NB4 (cell line): ENCODE results near the gene MROH8.
"Not testable (repeated sequence)": the region's sequence is repeated elsewhere in the genome, so short reads cannot be mapped to it uniquely, and the experiment has no call there.

Experiments
- DNase-seq: peaks from one replicate; pipeline ENCODE4 v3.0.0; 2010; ENCODE audit warnings: low read depth
- H3K4me3 ChIP-seq: one replicate; pipeline ENCODE4 v1.5.1; 2011; ENCODE audit warnings: mild to moderate bottlenecking, low read depth, low read length, moderate library complexity
- MYC ChIP-seq: IDR thresholded peaks from 2 replicates; pipeline ENCODE4 v1.6.1; 2011; ENCODE audit warnings: low read depth, low read length
- POLR2A ChIP-seq: IDR thresholded peaks from 2 replicates; pipeline ENCODE4 v1.6.1; 2011; ENCODE audit warnings: mild to moderate bottlenecking; ENCODE audit not compliant: insufficient read length; ENCODE audit errors: extremely low read depth
- TF ChIP-seq, protein P1 (sequence below): IDR thresholded peaks from 2 replicates; pipeline ENCODE4 v1.6.1; 2011; ENCODE audit warnings: low read depth, low read length
- TF ChIP-seq, protein P2 (sequence below): IDR thresholded peaks from one replicate; pipeline ENCODE4 v1.5.1; 2012; ENCODE audit warnings: low read depth, low read length

Gene MROH8

DNA sequence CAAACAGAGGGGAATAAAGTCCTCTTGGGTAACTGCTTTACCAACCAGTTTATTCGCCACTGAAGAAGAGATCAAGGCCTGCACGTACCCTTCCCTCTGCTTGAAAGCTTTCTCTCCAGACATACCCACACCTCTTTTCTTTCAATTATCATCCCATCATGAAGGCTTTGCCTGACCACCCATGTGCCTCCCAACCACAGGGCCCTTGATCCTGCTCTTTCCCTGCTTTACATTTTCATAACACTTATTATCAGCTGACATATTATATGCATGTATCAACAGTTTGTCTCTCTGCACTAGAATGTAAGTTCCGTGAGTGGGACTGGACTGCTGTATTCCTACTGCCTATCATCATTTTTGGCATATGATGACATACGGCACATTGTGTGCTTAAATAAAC is 21.1 kb downstream of the MROH8 start:
- TF ChIP-seq MYC (no peak), POLR2A (no peak)
- TF ChIP-seq, protein P1, sequence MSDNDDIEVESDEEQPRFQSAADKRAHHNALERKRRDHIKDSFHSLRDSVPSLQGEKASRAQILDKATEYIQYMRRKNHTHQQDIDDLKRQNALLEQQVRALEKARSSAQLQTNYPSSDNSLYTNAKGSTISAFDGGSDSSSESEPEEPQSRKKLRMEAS: no peak
- TF ChIP-seq, protein P2, sequence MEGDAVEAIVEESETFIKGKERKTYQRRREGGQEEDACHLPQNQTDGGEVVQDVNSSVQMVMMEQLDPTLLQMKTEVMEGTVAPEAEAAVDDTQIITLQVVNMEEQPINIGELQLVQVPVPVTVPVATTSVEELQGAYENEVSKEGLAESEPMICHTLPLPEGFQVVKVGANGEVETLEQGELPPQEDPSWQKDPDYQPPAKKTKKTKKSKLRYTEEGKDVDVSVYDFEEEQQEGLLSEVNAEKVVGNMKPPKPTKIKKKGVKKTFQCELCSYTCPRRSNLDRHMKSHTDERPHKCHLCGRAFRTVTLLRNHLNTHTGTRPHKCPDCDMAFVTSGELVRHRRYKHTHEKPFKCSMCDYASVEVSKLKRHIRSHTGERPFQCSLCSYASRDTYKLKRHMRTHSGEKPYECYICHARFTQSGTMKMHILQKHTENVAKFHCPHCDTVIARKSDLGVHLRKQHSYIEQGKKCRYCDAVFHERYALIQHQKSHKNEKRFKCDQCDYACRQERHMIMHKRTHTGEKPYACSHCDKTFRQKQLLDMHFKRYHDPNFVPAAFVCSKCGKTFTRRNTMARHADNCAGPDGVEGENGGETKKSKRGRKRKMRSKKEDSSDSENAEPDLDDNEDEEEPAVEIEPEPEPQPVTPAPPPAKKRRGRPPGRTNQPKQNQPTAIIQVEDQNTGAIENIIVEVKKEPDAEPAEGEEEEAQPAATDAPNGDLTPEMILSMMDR: no peak
- H3K4me3 ChIP-seq: no peak overlapping the region
- no peak for DNase-seq

DNA sequence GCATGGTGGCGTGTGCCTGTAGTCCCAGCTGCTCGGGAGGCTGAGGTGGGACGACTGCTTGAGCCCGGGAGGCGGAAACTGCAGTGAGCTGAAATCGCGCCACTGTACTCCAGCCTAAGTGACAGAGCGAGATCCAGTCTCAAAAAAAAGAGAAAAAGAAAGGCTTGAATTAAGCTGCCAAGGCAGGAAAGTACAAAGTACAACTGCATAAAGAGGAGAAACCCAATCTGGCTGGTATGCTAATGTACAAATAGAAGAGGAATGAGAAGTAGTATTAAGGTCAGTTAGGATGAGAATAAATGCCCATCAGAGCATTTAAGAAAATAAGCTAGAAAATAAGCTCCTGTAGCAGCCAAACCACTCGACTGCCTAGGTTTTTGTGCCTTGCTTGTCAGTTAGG is 23.4 kb downstream of the MROH8 start:
- no peak for DNase-seq
- no peak overlapping the region for H3K4me3 ChIP-seq
- TF ChIP-seq, protein P2: no peak
- TF ChIP-seq MYC (no peak), POLR2A (no peak)
- TF ChIP-seq, protein P1: no peak

DNA sequence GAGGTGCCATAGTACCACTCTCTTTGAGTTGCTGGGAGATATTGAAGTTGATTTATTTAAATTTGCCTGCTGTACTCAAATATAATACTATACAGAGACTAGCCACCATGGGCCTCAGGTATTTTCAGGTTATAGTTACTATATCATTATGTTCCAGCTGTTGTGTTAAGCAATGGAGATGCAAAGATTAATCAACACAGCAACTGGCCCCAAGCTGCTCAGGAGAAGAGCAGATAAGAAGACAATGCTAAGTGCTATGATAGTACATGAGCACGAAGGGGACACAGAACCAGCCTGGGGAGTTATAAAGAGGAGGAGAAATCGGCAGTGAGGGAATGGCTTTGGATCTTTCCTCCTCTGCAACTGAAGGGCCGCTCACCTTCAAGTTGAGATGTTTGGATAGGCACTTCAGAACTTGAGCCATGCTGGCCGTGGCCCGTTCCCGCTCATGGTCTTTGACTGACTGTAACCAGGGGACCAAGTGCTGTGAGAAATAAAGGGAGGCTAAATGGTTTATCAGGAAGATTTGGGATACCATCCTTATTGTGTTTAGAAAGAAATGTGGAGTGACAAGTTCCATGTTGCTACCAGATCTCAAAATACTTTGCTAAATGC is 24.6 kb downstream of the MROH8 start:
- TF ChIP-seq, protein P1: no peak
- TF ChIP-seq POLR2A: no peak
- TF ChIP-seq MYC: no peak

DNA sequence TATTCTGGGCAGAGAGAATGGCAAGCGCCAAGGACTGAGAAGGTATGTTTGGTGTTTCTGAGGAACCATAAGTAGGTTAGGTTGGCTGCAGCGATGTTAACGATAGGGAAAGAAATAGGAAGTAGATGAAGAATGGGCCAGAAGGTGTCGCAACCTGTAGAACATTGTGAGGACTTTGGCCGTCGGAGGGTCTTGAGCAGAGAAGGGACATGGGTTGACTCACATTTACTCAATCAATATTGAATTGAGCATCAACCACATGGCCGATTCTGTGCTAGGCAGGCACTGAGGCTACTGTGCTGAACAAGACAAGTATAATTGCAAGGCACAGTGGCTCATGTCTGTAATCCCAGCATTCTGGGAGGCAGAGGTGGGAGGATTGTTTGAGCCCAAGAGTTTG is 27.1 kb downstream of the MROH8 start:
- TF ChIP-seq, protein P2: no peak
- TF ChIP-seq, protein P1: no peak
- H3K4me3 ChIP-seq: no peak overlapping the region
- peak; percentile 78 for DNase-seq

More for the DNA sequence above, 24.6 kb downstream of the MROH8 start:
- no peak overlapping the region for H3K4me3 ChIP-seq
- no peak for DNase-seq

DNA sequence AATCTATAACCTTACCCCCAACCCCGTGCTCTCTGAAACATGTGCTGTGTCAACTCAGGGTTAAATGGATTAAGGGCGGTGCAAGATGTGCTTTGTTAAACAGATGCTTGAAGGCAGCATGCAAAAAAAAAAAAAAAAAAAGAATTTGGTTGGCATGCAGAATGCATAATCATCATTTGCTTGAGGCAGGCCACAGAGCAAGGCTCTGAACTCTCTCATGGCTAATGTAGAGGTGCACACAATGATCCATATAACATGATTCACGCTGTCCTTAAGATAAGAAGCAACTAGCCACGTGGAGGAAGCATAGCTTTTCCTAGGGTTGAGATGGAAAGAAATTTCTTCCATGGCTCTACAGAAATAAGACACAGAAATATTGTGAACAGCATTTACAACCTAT is 27.8 kb downstream of the MROH8 start:
- TF ChIP-seq POLR2A: no peak
- no peak for TF ChIP-seq MYC
- TF ChIP-seq, protein P1: no peak
- TF ChIP-seq, protein P2: no peak
- no peak for DNase-seq
- H3K4me3 ChIP-seq: no peak overlapping the region

DNA sequence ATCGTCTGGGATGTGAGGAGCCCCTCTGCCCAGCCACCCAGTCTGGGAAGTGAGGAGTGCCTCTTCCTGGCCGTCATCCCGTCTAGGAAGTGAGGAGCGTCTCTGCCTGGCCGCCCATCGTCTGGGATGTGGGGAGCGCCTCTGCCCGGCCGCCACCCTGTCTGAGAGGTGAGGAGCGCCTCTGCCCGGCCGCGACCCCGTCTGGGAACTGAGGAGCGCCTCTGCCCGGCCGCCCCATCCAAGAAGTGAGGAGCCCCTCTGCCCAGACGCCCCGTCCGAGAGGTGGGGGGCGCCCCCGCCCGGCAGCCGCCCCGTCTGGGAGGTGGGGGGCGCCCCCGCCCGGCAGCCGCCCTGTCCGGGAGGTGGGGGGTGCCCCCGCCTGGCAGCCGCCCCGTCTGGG is 28.5 kb downstream of the MROH8 start:
- H3K4me3 ChIP-seq, DNase-seq: not testable (repeated sequence)

DNA sequence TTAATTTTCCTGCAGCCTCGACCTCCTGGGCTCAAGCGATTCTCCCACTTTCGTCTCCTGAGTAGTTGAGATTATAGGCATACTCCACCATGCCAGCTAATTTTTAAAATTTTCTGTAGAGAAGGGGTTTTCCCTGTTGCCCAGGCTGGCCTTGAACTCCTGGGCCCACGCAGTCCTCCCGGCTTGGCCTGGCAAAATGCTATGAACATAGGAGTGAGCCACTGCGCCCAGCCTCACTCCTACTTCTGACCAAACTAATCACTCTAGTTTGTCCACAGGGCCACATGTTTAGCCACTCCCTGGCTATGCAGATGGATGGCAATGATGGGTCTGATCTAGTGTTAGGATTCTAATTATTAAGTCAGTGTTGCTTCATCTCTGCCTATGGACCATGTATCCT is 32.1 kb downstream of the MROH8 start:
- TF ChIP-seq, protein P1: no peak
- no peak for TF ChIP-seq MYC
- no peak for TF ChIP-seq POLR2A
- TF ChIP-seq, protein P2: no peak
- no peak overlapping the region for H3K4me3 ChIP-seq
- DNase-seq: no peak
